GM19455 (cell line): ENCODE data around the gene TP53TG3.
"Not testable (repeated sequence)": the region's sequence is repeated elsewhere in the genome, so short reads cannot be mapped to it uniquely, and the experiment has no call there.

Source experiments
- ATAC-seq: cut with Tn5 transposase; IDR thresholded peaks from one replicate; pipeline ENCODE4 v1.9.1; 2021; ENCODE audit not compliant: unreplicated experiment

Gene TP53TG3

GRCh38 chr16:32676065-32676464 lies at the start of gene TP53TG3:
TSS of gene TP53TG3 (minus strand) at chr16:32676165. CDS start at chr16:32676097, 68 bp downstream.
- not testable (repeated sequence) for ATAC-seq

DNA sequence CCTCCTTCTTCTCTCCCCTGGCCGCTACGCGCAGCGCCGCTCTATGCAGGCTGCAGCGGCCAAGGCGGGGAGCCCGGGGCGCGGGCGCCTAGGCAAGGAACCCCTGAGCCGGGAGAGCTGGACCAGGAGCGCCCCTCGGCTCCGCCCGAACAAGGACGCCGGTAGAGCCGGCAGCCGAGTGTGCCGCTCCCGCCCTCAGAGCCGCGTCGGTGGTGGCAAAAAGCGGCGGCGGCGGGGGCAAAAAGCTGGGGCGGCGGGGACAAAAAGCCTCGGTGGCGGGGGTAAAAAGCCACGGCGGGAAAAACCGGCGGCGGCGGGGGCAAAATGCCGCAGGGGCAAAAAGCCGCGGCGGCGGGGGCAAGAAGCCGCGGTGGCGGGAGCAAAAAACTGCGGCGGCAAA lies 25.1 kb downstream of the TP53TG3 start:
- not testable (repeated sequence) for ATAC-seq

DNA sequence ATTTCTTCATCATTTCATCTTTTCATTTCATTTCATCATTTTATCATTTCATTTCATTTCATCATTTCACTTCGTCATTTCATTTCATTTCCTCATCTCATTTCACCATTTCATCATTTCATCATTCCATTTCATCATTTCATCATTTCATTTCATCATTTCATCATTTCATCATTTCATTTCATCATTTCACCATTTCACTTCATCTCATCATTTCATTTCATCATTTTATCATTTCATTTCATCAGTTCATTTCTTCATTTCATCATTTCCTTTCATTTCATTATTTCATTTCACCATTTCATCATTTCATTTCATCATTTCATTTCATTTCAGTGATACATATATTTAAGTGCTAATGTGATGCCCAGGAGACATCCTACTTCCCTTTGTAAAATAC lies 28.4 kb downstream of the TP53TG3 start:
- ATAC-seq = not testable (repeated sequence)

DNA sequence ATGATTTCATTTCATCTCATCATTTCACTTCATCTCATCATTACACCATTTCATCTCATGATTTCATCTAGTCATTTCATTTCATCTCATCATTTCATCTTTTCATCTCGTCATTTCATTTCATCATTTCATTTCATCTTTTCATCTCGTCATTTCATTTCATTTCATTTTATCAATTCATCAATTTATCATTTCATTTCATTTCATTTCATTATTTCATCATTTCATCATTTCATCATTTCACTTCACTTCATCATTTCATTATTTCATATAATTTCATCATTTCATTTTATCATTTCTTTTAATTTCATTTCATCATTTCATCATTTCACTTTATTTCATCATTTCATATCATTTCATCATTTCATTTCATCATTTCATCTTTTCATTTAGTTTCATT lies 29.2 kb downstream of the TP53TG3 start:
- not testable (repeated sequence) for ATAC-seq

DNA sequence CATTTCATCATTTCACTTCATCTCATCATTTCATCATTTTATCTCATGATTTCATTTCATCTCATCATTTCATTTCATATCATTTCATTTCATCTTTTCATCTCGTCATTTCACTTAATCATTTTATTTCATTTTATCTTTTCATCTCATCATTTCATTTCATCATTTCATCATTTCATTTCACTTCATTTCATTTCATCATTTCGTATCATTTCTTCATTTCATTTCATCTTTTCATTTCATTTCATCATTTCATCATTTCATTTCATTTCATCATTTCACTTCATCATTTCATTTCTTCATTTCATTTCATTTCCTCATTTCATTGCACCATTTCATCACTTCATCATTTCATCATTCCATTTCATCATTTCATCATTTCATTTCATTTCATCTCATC lies 29.8 kb downstream of the TP53TG3 start:
- not testable (repeated sequence) for ATAC-seq

- ATAC-seq = not testable (repeated sequence)
Measured at GRCh38 chr16:32645278-32645908, 30.6 kb downstream of the TP53TG3 start.

DNA sequence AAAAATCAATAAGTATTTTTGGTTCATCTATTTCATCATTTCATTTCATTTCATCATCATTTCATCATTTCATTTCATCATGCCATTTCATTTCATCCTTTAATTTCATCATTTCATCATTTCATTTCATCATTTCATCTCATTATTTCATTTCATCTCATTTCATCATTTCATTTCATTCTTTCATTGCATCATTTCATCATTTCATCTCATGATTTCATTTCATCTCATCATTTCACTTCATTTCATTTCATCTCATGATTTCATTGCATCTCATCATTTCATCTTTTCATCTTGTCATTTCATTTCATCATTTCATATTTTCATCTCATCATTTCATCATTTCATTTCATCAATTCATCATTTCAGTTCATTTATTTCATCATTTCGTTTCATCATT lies 31.2 kb downstream of the TP53TG3 start:
- ATAC-seq = not testable (repeated sequence)

DNA sequence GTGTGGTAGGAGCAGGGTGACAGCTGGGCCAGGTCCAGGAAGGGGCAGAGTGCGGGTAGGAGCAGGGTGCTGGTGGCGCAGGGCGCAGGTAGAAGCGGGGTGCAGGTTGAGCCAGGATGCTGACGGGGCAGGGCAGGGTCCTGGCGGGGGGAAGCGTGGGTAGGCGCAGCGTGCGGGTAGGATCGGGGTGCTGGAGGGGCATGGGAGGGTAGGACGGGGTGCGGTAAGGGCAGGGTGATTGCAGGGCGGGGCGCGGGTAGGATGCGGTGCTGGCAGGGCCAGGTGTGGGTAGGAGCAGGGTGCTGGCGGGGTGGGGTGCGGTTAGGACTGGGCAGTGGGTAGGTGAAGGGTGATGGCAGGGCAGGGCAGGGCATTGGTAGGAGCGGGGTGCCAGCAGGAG lies 38.4 kb downstream of the TP53TG3 start:
- ATAC-seq = not testable (repeated sequence)

- ATAC-seq = not testable (repeated sequence)
Measured at GRCh38 chr16:32632096-32632495, 43.9 kb downstream of the TP53TG3 start.
